ENCODE results near the gene MREG.
"Not testable (repeated sequence)": the region's sequence is repeated elsewhere in the genome, so short reads cannot be mapped to it uniquely, and the experiment has no call there.

The MREG gene

GRCh38 chr2:215981115-215981514 is 32.2 kb downstream of the MREG start:
- DNase-seq (ENCODE audit: low read depth), result no peak
- no peak overlapping the region for H3K4me3 ChIP-seq (ENCODE audit: low read length)
- no peak for TF ChIP-seq CTCF (conservative IDR thresholded peaks at IDR 0.05; ENCODE audit: low read depth, low read length)

- DNase-seq (ENCODE audit: low read depth), result no peak
- H3K4me3 ChIP-seq (ENCODE audit: low read length), result no peak overlapping the region
- TF ChIP-seq CTCF (conservative IDR thresholded peaks at IDR 0.05; ENCODE audit: low read depth, low read length), result no peak
Measured at GRCh38 chr2:215979620-215980019, 33.7 kb downstream of the MREG start.

GRCh38 chr2:215974700-215975429 is 38.5 kb downstream of the MREG start:
- H3K4me3 ChIP-seq (ENCODE audit: low read length), result no peak overlapping the region
- no peak for TF ChIP-seq CTCF (conservative IDR thresholded peaks at IDR 0.05; ENCODE audit: low read depth, low read length)
- no peak for DNase-seq (ENCODE audit: low read depth)

GRCh38 chr2:215973954-215974699 is 39.2 kb downstream of the MREG start:
- no peak overlapping the region for H3K4me3 ChIP-seq (ENCODE audit: low read length)
- no peak for TF ChIP-seq CTCF (conservative IDR thresholded peaks at IDR 0.05; ENCODE audit: low read depth, low read length)
- peak; percentile 39 for DNase-seq (ENCODE audit: low read depth)

- TF ChIP-seq CTCF (conservative IDR thresholded peaks at IDR 0.05; ENCODE audit: low read depth, low read length), result no peak
Measured at GRCh38 chr2:215973145-215973792, 40.1 kb downstream of the MREG start.

GRCh38 chr2:215971671-215972070 is 41.7 kb downstream of the MREG start:
- TF ChIP-seq CTCF (conservative IDR thresholded peaks at IDR 0.05; ENCODE audit: low read depth, low read length), result no peak
- DNase-seq (ENCODE audit: low read depth), result no peak
- H3K4me3 ChIP-seq (ENCODE audit: low read length), result no peak overlapping the region

More at GRCh38 chr2:215973145-215973792, 40.1 kb downstream of the MREG start:
- DNase-seq (ENCODE audit: low read depth), result no peak
- H3K4me3 ChIP-seq (ENCODE audit: low read length), result no peak overlapping the region

GRCh38 chr2:215970894-215971293 is 42.5 kb downstream of the MREG start:
- DNase-seq (ENCODE audit: low read depth); H3K4me3 ChIP-seq (ENCODE audit: low read length): not testable (repeated sequence)
